Stimulated activated CD8-positive, alpha-beta memory T cell treated with anti-CD3 and anti-CD28 coated beads, Interleukin-12 subunit alpha, Interleukin-12 subunit beta, amount 100 ng/mL, for 4 hours (primary cell): ENCODE results near the gene FOXO3.

Experiments
- DNase-seq: peaks from one replicate; pipeline ENCODE4 v3.0.0-alpha.2; 2020; ENCODE audit warnings: low read depth

Gene FOXO3

GRCh38 chr6:108597572-108598304, 37.0 kb downstream of the FOXO3 start:
- no peak for DNase-seq

DNA sequence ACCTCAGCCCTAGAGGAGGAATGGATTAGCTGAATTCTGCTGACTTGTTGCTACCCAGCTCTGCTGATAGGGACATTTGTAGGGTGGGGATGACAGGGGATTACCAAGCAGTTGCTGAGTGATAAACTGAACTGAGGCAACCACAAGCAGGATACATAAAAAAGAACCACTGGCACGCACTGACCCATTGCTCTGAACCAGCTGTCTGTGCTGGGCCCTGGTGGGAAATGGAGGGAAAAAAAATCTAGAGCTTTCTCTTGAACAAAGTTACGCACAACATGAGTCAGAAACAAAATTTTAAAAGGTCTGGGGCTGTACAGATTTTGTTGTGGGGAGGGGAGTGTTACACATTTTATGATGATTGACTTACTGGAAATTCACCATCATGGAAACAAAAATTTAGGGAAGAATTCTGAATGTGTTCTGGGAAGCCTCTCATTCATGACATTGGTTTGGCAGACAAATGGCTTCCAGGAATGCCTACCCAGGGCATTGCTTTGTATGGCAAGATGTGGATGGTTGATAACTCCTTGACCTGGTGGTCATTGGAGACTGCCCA, 37.7 kb downstream of the FOXO3 start:
- DNase-seq = no peak

DNA sequence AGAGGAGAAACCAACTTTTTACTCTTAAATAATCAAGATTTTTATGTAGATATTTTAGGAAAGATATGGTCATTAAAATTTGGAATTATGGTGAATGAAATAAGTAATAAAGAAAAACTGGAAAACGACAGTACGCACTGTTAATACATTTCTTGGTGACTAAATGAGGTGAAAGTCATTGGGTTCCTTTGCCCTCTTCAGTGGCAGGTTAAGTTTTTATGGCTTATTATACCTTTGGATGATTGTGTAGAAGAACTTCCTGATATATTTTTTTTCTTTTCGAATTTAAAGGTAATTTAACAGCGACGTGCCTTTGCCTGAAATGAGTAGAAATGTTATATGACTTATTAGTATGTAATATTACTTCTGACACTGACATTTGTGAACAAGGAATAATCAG, 43.4 kb downstream of the FOXO3 start:
- no peak for DNase-seq

- DNase-seq = no peak
Measured at GRCh38 chr6:108606250-108606690, 45.6 kb downstream of the FOXO3 start.

DNA sequence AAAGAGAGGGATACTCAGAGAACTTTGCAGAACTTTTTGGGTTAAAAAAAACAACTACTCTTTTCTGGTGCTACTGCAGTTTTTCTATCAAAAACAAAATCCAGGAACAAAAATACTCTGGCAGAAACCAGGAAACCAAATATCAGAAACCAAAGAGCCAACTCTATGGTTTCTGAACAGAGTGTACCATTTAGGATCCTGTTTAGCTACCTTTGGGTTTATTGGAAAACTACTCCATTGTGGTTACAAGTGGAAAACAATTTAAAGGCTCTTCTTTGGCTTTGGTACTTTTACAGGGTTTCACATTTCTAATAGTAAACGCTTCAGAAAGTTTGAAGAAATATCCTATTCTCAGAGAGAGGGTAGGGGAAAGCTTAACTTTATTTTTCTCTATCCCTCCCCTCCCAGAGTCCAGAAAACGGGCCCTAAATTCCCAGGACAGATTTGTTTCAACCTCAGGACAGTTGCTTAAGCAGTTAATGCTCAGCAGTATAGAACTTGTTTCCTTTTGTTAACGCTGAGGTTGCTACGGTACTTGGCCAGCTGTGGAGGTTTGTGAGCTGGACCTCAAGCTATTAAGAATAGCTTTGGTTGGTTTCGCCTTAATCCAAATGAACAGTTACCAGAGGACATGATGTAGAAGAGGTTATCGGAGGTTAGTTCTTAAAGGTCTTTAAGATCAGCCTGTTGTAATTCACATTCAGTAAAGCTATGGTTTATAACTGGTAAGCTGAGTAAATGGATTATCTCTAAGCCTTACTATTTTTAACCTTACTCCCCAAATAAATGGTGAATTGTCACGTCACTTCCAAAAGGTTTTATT, 47.9 kb downstream of the FOXO3 start:
- DNase-seq = no peak

DNA sequence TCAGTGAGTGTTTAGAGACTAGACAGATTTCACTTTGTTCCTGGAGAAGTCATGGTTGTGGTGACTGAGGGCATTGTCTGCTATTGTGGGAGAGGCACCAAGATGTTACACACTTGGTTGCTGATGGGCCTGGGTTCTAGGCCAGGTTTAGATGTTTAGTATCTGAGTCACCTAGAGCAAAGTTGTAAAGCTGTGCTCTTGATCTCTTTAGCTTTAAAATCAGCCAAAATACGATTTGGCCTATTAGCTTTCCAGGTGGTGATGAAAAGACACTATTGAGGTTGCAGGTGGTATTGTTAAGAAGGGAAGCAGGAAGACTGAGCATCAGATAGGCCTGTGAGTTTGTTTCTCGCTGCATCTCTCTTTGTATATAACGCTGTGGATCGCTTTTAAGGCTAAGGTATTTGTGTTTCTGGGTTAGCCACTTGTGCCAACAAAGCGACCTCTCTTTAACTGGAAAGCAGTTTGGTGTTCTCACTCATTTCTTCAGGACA, 48.6 kb downstream of the FOXO3 start:
- DNase-seq = no peak

DNA sequence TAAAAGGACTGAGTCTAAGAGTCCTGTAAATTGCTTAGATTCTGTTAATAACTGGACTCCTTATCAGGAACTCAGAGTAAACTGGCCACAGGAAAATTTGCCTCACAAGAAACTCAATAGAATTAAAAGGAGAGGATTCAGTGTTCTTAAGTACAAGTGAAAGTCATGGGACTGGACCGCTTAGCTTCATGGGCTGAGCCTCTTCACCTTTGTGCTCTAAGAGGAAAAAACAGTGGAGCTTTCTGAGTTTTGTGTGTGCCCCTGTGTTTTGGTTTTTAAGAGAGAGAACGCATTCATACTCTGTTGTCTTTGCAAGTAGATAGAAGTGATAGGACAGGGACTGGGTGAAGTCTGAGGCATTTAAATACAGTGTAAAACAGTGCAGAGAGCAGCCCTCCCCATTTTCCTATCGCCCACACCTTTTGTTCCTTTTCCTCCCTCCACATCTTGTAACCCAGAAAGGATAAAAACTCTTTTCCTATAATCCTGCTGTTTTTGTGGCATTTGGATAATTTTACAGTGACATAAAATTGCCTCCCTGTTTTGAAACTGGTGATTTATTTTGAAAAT, 49.6 kb downstream of the FOXO3 start:
- DNase-seq = no peak

- no peak for DNase-seq
Measured at GRCh38 chr6:108610957-108611586, 50.4 kb downstream of the FOXO3 start.

DNA sequence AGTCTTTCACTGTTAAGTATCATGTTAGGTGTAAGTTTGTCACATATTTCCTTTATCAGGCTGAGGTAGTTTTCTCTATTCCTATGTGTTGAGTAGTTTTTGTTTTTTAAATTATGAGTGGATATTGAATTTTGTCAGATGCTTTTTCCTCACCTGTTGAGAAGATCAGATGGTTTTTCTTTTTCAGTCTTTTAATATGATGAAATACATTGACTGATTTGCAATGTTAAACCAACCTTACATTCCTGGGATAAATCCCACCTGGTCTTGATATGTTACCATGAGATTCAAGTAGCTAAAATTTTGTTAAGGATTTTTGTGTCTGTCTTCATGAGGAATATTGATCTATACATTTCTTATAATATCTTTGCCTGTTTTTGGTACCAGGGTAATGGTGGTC, 52.1 kb downstream of the FOXO3 start:
- DNase-seq = no peak

- no peak for DNase-seq
Measured at GRCh38 chr6:108616544-108616943, 55.8 kb downstream of the FOXO3 start.

- DNase-seq = no peak
Measured at GRCh38 chr6:108616973-108617372, 56.3 kb downstream of the FOXO3 start.

DNA sequence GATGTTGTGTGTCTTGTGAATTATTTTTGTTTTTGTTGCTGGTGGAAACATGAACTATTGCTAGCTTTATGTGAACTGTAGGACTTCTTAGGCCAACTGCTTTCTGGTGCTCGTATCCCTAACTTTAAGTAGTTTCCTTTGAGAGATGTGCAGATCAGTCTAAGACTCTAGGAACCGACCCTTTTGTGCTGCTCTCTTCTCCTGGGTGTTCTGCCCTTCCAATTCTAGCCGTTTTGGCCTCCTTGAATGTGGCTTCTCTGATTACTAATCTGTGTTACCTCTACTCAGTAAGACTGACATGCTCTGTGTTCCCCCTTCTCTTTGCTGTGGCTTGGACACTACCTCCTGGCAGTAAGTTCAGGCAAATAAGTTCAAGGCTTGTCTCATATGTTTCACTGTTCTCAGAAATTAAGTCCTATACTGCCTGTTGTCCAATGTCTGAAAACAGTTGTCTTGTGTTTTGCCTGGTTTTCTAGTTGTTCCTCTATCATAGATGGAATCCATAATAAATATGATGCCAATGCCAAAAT, 58.0 kb downstream of the FOXO3 start:
- DNase-seq = no peak

DNA sequence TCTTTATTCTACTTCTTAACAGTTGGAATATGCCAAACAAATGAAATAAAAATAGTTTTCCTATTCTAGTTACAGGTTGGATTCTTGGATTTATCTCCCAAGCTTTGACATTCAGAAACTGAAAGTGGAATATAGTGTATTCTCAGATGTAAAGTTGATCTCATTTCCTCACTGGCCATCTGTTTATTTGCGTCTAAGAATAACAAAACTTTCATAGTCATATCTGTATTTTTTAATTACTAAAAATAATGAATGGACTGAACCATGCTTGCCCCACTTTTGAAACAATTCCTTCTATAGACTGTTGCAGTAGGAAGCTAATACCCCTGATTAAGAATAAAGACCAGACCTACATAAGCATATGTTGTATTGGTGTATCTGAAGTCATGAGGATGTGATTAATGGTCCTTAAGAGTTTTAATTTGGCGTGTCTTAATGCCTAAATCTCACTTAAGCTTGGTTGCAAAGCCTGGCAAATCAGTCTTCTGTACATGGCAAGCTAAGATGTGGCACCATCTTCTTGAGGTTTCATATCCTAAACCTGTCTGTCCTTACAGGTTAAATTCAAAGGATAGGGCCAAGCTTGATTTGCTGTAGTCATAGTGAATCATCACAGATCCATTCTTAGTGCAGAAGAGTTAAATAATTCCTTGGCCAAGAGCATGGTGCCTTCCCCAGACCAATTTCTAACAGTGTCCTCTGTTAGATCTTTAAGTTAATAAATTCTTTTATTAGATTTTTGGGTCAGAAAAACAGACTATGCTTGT, 58.9 kb downstream of the FOXO3 start:
- no peak for DNase-seq

DNA sequence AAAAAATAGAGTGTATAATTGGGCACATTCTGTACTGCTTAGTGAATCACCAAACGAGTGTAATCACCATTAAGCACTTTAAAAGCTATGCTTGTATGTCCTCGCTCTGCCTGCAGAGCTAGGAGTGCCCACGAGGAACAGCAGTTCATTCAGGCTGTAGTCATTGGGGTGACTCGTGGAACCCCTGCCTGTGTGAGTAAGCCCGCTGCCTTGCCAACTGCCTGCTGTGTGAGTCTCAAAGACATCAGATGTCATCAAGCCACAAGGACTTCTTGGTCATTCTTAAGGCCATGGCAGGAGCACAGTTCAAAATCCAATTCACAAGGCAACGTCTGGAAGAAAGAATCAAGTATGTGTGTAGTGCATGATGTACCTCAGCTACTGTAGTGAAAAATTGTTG, 60.4 kb downstream of the FOXO3 start:
- no peak for DNase-seq

GRCh38 chr6:108622641-108623298, 62.1 kb downstream of the FOXO3 start:
- no peak for DNase-seq

GRCh38 chr6:108623995-108624394, 63.3 kb downstream of the FOXO3 start:
- DNase-seq = no peak

DNA sequence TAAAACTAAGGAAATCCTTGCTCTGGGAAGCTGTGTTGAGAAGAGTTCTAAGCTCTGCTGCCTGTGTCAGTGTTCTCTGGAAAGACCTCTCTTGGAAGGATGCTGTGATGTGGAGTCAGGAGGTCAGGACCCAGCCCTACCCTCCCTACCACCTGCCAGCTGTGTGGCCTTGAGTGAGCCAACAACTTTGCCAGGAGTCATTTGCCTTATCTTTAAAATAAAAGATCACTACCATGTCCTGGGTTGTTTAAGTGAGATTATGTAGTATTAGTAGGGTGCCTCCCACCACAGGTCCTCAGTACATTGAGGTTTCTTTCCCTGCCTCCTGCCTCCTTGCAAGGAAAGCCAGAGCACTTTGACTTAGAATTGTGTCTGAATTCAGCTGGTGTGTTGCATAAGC, 64.9 kb downstream of the FOXO3 start:
- DNase-seq = no peak

DNA sequence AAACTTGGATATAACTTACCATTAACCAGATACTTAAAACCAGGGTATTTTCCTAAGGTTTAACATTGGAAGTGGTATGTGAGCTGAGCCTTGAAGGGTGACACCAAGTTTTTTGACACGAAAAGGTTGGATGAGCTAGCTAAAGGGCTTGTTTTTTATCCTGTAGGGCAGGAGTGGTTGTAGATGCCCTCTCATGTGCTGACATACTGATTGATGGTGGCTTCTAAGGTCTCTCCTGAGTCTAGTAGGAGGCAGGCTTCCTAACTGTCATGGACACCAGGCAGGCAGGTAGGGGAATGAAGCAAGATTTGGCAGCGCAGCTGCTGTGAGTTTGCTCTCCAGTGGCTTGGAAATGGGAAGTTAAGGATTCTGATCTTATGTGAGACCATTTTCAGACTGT, 66.1 kb downstream of the FOXO3 start:
- DNase-seq = no peak

- DNase-seq = no peak
Measured at GRCh38 chr6:108627692-108628550, 67.2 kb downstream of the FOXO3 start.
